AG20443 (cell line): ENCODE measurements around the gene ARHGAP6.

Experiments used
- DNase-seq: peaks from one replicate; pipeline ENCODE4 v3.0.0; 2012; ENCODE audit warnings: low spot score, mixed read lengths

Gene ARHGAP6

DNA sequence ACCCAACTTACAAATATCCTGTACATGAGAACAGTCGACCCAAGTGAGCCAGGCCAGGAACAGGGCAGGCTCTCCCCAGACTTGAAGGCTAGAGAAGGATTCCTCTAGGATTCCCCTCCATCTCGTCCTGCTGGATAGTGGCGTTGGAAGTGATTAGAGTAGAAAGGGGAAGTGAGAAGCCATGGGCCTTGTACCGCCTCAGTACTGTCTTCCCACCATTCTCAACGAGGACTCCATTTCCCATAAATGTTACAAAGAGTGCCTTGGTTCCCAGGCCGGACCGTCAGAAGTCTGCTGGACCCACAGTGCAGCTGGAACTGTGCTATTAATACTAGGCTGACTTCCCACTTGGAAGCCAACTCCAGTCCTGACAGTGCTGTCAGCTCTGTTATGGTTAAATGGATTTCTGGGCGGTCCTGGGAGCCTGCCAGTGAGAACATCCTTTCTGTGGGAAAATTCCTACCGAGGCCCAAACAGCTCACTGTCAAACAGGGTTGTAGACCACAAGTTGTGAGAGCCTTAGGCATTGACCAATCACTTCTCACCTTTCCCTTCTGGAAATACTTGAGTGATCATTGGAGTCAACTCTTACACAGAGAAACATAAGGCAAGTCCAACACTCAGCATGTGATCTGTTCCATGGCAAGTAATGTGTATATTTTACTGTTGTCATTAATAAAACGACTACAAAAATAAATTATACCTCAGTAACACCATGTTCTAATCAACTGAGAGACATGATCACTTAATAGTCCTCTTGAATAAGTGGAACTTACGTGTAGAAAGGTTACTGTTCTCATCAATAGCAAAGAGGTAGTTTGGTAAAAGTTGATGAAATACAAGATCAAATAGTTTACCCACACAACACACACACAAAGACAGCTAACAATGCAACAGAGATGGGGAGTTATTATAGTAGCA is 314.1 kb downstream of the ARHGAP6 start:
- peak; percentile 38 for DNase-seq

- DNase-seq: no peak
These were observed 315.9 kb downstream of the ARHGAP6 start for GRCh38 chrX:11349661-11350337.

- no peak for DNase-seq
These were observed 316.7 kb downstream of the ARHGAP6 start for GRCh38 chrX:11349020-11349419.

- no peak for DNase-seq
These were observed 318.4 kb downstream of the ARHGAP6 start for GRCh38 chrX:11347300-11347699.

DNA sequence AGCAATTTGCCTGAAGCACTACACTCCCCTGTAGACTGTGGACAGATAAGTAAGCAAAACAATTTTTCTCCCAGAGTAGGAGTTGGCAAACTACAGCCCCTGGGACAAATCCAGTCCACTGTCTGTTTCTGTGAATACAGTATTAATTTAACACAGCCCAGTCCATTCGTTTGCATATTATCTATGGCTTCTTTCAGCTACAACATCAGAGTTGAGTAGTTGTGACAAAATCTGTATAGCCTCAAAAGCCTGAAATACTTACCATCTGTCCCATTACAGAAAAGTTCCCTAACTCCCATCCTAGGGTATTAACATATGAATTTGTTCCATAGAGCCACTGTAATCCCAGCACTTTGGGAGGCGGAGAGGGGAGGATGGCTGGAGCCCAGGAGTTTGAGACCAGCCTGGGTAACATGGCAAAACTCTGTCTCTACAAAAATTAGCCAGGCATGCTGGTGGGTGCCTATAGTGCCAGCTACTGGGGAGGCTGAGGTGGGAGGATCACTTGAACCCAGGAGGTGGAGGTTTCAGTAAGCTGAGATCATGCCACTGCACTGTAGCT is 319.5 kb downstream of the ARHGAP6 start:
- DNase-seq: no peak

GRCh38 chrX:11342673-11343072 is 323.0 kb downstream of the ARHGAP6 start:
- DNase-seq: no peak

GRCh38 chrX:11341274-11342201 is 324.2 kb downstream of the ARHGAP6 start:
- DNase-seq: peak; percentile 41

- no peak for DNase-seq
These were observed 328.3 kb downstream of the ARHGAP6 start for GRCh38 chrX:11337292-11338009.

DNA sequence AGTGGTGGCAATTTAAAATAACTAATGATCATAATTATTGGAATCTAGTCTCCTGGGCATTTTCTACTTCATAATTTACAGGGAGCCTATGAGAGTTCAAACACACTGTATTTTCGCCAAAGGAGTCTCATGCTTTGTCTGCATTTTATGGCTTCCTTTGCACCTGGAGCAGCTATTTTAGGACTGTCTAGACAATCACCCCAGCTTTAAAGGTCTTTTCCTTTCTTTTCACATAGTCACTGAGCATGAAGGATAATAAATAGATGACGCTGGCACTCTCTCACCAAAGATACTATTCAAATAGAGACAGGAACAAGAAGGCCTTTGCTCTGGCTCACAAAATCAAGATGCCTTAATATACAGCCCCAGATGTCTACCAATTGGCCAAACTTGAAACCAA is 329.5 kb downstream of the ARHGAP6 start:
- DNase-seq: no peak

GRCh38 chrX:11334165-11334564 is 331.6 kb downstream of the ARHGAP6 start:
- no peak for DNase-seq

DNA sequence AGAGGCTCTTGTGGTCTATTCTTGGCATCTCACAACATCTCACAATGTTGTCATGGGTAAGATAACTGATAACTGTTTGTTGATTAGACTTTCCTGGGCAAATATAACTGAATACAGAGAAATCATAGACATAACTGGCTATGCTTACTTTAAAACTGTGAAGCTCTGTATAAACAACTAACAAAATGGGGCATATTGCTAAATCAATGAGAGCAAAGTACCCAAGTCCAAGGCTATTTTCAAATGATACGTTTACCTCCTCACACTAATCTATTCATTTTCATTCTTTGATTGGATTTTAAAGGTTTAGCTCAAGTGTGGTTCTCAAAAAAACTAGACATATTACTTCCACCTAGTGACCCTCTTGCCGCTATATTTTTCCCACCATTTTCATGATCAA is 333.9 kb downstream of the ARHGAP6 start:
- DNase-seq: no peak

DNA sequence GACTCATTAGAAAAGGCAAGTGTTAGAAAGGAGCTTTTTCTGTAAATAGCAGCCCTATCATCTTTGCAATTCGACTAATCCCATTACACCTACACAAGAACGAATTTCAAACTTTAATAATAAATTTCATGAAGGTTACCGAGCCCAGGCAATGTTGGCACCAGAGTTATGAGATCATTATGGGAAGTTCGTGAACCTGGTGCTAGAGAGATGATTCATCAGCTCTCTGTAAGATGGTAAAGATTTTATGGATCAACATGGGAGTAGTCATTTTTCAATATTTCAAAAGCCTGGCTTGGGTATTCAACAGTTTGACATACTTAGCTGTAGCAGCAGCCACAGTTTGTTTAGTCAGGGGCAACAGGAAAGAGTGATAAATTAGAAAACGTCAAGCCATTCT is 336.7 kb downstream of the ARHGAP6 start:
- DNase-seq: no peak

DNA sequence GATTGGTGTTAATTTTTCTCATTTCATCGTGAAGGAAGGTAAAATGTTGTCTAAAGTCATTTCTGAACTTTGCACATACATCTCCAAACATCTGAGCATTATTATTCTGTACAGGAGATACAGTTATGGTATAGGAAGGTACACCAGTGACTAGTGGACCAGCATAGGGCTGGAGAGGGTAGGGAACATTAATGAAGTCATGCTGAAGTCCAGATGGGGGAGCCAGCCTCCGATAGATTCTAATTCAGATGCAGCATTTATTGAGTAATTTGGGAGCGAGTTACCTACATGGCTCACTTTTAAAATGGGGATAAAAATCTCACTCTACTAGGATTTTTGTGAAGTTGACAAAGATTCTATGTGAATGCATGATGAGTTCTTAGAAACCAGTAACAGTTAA is 337.6 kb downstream of the ARHGAP6 start:
- no peak for DNase-seq

GRCh38 chrX:11321986-11322385 is 343.7 kb downstream of the ARHGAP6 start:
- no peak for DNase-seq

GRCh38 chrX:11319806-11320520 is 345.8 kb downstream of the ARHGAP6 start:
- DNase-seq: no peak

GRCh38 chrX:11311706-11312105 is 354.0 kb downstream of the ARHGAP6 start:
- no peak for DNase-seq

DNA sequence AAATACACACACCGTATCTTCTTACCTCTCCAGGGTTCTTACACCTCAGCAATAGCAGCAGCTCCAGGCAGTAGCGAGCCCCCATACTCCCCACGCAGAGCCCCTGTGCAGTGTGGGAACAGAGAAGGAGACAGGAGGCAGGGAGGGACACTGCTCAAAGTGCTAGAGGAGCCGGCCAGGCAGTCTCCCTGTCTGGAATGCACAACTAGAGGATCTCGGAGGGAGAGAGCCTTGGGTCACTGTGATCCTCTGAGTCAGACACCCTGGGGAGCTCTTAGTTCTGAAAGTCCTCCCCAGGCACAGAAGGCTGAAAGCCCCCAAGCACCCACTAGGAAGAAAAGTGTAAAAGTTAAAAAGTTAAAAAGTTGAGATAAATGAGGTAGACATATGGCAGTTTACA is 356.5 kb downstream of the ARHGAP6 start:
- DNase-seq: no peak

DNA sequence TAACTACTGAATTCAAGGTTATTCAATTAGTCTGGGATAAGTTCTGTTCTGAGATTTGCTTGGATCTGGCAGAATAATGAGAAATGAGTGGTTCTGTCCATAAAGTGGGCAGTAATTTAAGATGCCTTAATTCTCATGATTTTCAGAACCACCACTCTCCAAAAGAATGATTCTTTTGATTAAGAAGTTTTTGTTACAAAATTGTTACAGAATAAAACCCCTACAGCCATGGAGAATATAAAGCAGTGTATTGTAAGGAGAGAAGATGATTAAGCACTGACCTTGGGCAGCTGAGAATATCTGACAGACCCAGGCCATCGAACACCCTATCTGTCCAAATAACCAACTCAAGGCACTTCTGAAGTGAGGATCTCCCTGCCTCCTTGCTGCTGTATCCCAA is 360.1 kb downstream of the ARHGAP6 start:
- no peak for DNase-seq

DNA sequence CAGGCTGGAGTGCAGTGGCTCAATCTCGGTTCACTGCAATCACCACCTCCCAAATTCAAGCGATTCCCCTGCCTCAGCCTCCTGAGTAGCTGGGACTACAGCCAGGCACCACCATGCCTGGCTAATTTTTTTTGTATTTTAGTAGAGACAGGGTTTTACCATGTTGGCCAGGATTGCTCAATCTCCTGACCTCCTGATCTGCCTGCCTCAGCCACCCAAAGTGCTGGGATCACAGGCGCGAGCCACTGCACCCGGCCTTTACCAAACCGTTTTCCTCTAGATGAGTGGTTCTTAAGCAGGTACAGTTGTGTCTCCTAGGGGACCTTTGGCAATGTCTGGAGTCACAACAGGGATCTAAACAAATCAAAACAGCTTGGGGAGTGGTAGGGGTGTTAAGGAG is 360.9 kb downstream of the ARHGAP6 start:
- DNase-seq: no peak

GRCh38 chrX:11298600-11298999 is 367.1 kb downstream of the ARHGAP6 start:
- no peak for DNase-seq

- DNase-seq: no peak
These were observed 369.7 kb downstream of the ARHGAP6 start for GRCh38 chrX:11296051-11296450.
